Pancreas (tissue), 10 donors: Measurements from ENCODE around the gene HEG1. TPM values are rescaled to one million over a fixed set of nuclear protein-coding genes. Genes with fewer than 3 reads are reported as not detected.
A peak's percentile ranks its signal among the peaks of the same experiment; 100 is the strongest.

ENCODE experiments used
- ATAC-seq, 4 donors: fragments of 200-7000 bp; cut with Tn5 transposase; one replicate each; pipeline versions ENCODE4 v1.8.0 to v1.9.1; 2020; ENCODE audit warnings: mild to moderate bottlenecking in 4 of 4, moderate library complexity in 4 of 4
- DNase-seq, 6 donors: peaks; one replicate each; pipeline ENCODE4 v3.0.0-alpha.2; 2020
- FAIRE-seq: peaks from 2 replicates; lab custom pipeline; 2012; peaks lifted over from hg19 to GRCh38; lab: Jason Lieb, UNC
- H3K27ac ChIP-seq, 4 donors: fragments of 200-600 bp; sonication (generic); 1 replicate in 3 of 4; 2 replicates in 1 of 4; pipeline versions ENCODE4 v1.5.0 to v1.8.0; 2020
- H3K27me3 ChIP-seq, 4 donors: fragments of 200-600 bp; one replicate each; pipeline ENCODE4 v1.8.0; 2021
- H3K36me3 ChIP-seq, 3 donors: fragments of 200-600 bp; sonication (generic) in 1 of 3; one replicate each; pipeline versions ENCODE4 v1.5.0 to v1.8.0; 2020 to 2021
- H3K4me1 ChIP-seq, 3 donors: fragments of 200-600 bp; one replicate each; pipeline ENCODE4 v1.8.0; 2021
- H3K4me3 ChIP-seq, 4 donors: fragments of 200-600 bp; sonication (generic) in 2 of 4; one replicate each; pipeline versions ENCODE4 v1.5.0 to v1.8.0; 2020 to 2021
- H3K9me3 ChIP-seq, 4 donors: fragments of 200-600 bp; one replicate each; pipeline ENCODE4 v1.8.0; 2021
- WGBS, 2 donors: extraction: QIAGEN DNeasy Blood & Tissue Kit; methylation state at CpG; one replicate each; pipeline ENCODE4 v1.1.7; 2013; 5-methylcytosine and 5-hydroxymethylcytosine counted together
- intact Hi-C, 3 donors: fragments of 100-400 bp; cut with DNase I; formaldehyde crosslinking; loops; one replicate each; pipeline versions ENCODE4 v1.11.1 to v1.14.2; 2022
- polyA plus RNA-seq, 2 donors: library from polyadenylated mRNA; stranded (reverse); fragments of 200-250 nt; gene quantifications; one replicate each; pipeline ENCODE4 v1.2.3, GENCODE V29; 2013
- total RNA-seq, 6 donors: library from RNA; stranded (reverse); fragmentation: NEBNext Ultra II Directional in 4 of 6; extraction: Animal tissue kit (Norgen Biotek cat#: 25700) in 4 of 6; gene quantifications; one replicate each; pipeline versions ENCODE4 v1.2.1 to v1.2.4, GENCODE V29; 2021 to 2023
- TF ChIP-seq, protein P1 (sequence below), 4 donors: fragments of 200-600 bp; sonication (generic) in 3 of 4; IDR thresholded peaks; one replicate each; pipeline versions ENCODE4 v1.5.0 to v1.8.0; 2021; ENCODE audit warnings: antibody characterized with exemption in 4 of 4
- donor health status: healthy with polysubstance abuse.
- donor health status: DM: no; HTN: no; CAD: no; lungs with moderate emphysema.
- donor health status: DM: no; HTN: no; CAD: no.
- donor health status: control.
- donor health status: control.
- donor health status: Bipolar disorder and iron deficiency.
- donor health status: DM: yes; HTN: yes; CAD: no.
- donor health status: DM: no; HTN: no; CAD: no.
- donor health status: DM: no; HTN: no; CAD: no.
- donor health status: DM: yes; HTN: yes; CAD: no.

The HEG1 gene
- total and polyA plus RNA-seq, 8 donors: 9.6 to 36.6 (median 20.9) TPM

DNA sequence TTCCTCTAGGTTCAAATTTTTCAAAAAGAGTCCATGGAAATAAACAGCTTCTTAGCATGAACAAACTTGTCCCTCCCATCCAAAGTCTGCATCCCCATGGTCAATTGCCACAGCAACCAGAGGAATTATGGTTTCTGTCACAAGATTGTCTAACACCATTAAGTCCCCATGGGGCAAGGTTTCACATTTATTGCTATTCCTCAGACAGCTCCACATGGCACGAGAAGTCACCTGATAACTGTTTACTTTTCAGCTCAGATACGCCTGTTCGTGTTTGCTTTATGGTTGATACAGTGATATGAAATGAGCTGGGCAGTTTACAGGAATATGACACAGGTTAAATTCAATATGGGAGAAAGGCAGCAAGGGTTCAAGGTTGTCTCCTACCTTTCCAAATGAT is 83.3 kb downstream of the HEG1 start:
- intact Hi-C loops: no loop called here
- TF ChIP-seq, protein P1, sequence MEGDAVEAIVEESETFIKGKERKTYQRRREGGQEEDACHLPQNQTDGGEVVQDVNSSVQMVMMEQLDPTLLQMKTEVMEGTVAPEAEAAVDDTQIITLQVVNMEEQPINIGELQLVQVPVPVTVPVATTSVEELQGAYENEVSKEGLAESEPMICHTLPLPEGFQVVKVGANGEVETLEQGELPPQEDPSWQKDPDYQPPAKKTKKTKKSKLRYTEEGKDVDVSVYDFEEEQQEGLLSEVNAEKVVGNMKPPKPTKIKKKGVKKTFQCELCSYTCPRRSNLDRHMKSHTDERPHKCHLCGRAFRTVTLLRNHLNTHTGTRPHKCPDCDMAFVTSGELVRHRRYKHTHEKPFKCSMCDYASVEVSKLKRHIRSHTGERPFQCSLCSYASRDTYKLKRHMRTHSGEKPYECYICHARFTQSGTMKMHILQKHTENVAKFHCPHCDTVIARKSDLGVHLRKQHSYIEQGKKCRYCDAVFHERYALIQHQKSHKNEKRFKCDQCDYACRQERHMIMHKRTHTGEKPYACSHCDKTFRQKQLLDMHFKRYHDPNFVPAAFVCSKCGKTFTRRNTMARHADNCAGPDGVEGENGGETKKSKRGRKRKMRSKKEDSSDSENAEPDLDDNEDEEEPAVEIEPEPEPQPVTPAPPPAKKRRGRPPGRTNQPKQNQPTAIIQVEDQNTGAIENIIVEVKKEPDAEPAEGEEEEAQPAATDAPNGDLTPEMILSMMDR (IDR thresholded peaks at IDR 0.05): no peak
- Histone ChIP-seq H3K36me3 (peaks cover 0 to 5% (median 0%) of the 10 kb centered on the region in 3 donors), H3K4me1 (peaks cover 6 to 13% (median 13%) of the 10 kb centered on the region in 3 donors), H3K27me3 (no peaks in the 10 kb centered on the region), H3K27ac (peak overlapping the region in 1 of 4 donors; percentile 46), H3K9me3 (no peaks in the 10 kb centered on the region), H3K4me3 (no peak overlapping the region)
- ATAC-seq (peak; percentile 90 to 95 (median 94)), FAIRE-seq (peak; percentile 83), DNase-seq (peak in 3 of 6 donors; percentile 23 to 50 (median 42))
- WGBS, 2 donors: 13 to 16% methylated on average over 3 of the region's 3 CpGs

DNA sequence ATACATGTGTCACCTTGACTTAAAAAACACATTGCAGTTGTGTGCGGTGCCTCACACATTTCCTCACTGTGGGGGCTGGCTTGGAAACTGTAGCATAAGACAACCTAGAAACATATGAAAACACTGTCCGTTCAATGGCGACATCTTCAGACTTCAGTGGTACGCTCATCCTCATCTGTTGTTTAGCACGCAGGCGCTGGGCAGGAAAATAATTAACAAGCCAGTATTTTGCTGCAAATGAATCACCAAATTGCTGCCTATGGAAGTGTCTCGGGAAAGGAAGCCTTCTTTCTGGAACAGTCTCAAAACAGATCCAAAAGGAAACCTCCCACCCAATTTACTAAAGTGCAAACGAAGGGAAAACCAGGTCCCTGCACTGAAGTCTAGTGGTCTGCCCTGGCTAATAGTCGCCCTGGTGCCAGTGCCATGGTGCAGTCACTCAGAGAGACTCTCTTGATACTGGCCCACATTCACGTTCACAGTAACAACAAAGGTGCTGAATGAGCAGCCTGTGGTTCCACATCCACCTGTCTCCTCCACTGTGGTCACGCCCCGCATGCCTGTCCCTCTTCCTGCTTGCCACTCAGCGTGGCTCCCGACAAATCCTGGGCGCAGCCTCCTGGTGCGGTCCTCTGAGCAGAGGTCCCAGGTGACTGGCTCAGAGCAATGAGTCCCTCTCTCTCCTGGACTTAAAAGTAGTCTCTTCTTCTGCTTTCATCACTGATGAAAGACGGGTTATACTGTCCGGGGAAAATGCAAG is 85.7 kb downstream of the HEG1 start:
- 94% methylated on average over 18 of the region's 18 CpGs for WGBS, 2 donors
- ATAC-seq: no peak
- H3K4me3 ChIP-seq: no peak overlapping the region
- peaks cover 0 to 5% (median 0%) of the 10 kb centered on the region in 3 donors for H3K36me3 ChIP-seq
- H3K9me3 ChIP-seq: no peaks in the 10 kb centered on the region
- H3K27me3 ChIP-seq: no peaks in the 10 kb centered on the region
- TF ChIP-seq, protein P1 (IDR thresholded peaks at IDR 0.05): no peak
- no peak overlapping the region for H3K27ac ChIP-seq
- intact Hi-C loops: no loop called here
- no peak for DNase-seq
- FAIRE-seq: no peak
- H3K4me1 ChIP-seq: peaks cover 6 to 13% (median 13%) of the 10 kb centered on the region in 3 donors

DNA sequence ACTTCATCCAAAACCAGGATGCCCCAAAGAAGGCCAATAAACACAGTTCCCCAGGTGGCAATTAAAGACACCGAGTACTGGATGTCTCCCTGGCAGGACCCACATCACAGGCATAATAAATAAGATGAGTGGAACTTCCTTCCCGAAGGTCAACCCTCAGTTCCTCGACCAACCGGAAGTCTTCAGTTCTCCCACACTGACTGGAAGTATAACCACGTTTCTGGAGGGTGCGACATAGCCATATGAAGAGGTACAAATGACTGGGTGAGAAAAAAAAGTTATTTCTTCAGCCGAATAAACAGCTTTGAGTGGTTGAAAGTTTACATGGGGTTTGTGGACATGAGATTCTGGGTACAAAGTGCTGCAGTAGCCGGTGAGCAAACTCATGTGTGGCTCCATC is 86.6 kb downstream of the HEG1 start:
- FAIRE-seq: no peak
- H3K36me3 ChIP-seq: peaks cover 0 to 5% (median 0%) of the 10 kb centered on the region in 3 donors
- 86 to 88% methylated on average over 8 of the region's 8 CpGs for whole genome bisulfite sequencing, 2 donors
- TF ChIP-seq, protein P1 (IDR thresholded peaks at IDR 0.05): no peak
- H3K27me3 ChIP-seq: no peaks in the 10 kb centered on the region
- H3K4me1 ChIP-seq: peaks cover 6 to 13% (median 13%) of the 10 kb centered on the region in 3 donors
- H3K9me3 ChIP-seq: no peaks in the 10 kb centered on the region
- no peak overlapping the region for H3K27ac ChIP-seq
- no peak for ATAC-seq
- no peak for DNase-seq
- H3K4me3 ChIP-seq: no peak overlapping the region
- intact Hi-C loops: no loop called here

- no peak overlapping the region for H3K27ac ChIP-seq
- intact Hi-C loops: no loop called here
- no peaks in the 10 kb centered on the region for H3K9me3 ChIP-seq
- DNase-seq: no peak
- peaks cover 8 to 9% (median 9%) of the 10 kb centered on the region in 3 donors for H3K4me1 ChIP-seq
- ATAC-seq: no peak
- no peak for FAIRE-seq
- TF ChIP-seq, protein P1 (IDR thresholded peaks at IDR 0.05): no peak
- no peaks in the 10 kb centered on the region for H3K27me3 ChIP-seq
- WGBS, 2 donors: 89 to 90% methylated on average over 10 of the region's 10 CpGs
- H3K36me3 ChIP-seq: peaks cover 0 to 5% (median 0%) of the 10 kb centered on the region in 3 donors
- no peak overlapping the region for H3K4me3 ChIP-seq
Observed at GRCh38 chr3:124967964-124968363, 87.8 kb downstream of the HEG1 start.
